Subcutaneous adipose tissue (tissue), 4 donors: ENCODE measurements around the gene ABCA7. TPM values are rescaled to one million over a fixed set of nuclear protein-coding genes. Genes with fewer than 3 reads are reported as not detected.

Experiments
- CTCF ChIP-seq: fragments of 450-650 bp; IDR thresholded peaks from one replicate; pipeline ENCODE4 v1.5.1; 2016; ENCODE audit warnings: low read depth, mild to moderate bottlenecking, control low read depth, antibody characterized with exemption, moderate library complexity
- total RNA-seq, 4 donors: library from RNA; depleted of rRNA; stranded (reverse); fragments of >200 nt; gene quantifications; one replicate each; pipeline ENCODE4 v1.1.0, GENCODE V29; 2016

The ABCA7 gene
- total RNA-seq, 4 donors from 2014 or later, result 3.4 to 35.2 (median 12.2) TPM

GRCh38 chr19:1053176-1054101 is 13.5 kb downstream of the ABCA7 start:
- no peak for TF ChIP-seq CTCF

GRCh38 chr19:1054102-1055027 is 14.5 kb downstream of the ABCA7 start:
- TF ChIP-seq CTCF, result no peak

- TF ChIP-seq CTCF, result no peak
Observed at GRCh38 chr19:1055028-1055425, 15.1 kb downstream of the ABCA7 start.

- TF ChIP-seq CTCF, result no peak
Observed at GRCh38 chr19:1055886-1056620, 16.1 kb downstream of the ABCA7 start.

GRCh38 chr19:1057176-1057855 is 17.4 kb downstream of the ABCA7 start:
- TF ChIP-seq CTCF, result no peak

- no peak for TF ChIP-seq CTCF
Observed at GRCh38 chr19:1058112-1058511, 18.2 kb downstream of the ABCA7 start.
